Measurements from ENCODE around the gene HFE.

DNA sequence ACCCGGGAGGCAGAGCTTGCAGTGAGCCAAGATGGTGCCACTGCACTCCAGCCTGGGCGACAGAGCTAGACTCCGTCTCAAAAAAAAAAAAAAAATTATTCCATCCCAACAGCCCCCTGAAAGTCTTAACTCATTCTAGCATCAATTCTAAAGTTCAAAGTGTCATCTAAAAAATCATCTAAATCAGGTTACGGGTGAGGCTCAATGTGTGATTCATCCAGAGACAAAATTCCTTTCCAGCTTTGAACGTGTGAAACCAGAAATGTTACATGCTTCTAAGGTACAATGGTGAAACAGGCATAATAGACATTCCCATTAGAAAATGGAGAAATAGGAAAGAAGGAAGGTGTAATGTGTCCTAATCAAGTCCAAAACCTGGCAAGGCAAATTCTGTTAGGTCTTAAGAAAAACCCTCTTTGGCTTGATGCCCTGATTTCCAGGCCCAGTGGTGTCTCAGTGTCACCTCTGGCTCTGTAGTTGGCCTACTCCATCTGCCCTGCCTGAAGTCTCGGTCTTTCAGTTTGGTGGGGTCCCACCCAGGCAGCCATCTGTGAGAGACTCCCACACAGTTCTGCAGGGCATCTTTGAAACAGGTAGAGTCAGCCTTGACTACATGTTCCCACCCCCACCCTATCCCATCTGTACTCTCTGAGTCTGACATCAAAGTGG, 43.5 kb downstream of the HFE start:
- TF ChIP-seq, protein P1, sequence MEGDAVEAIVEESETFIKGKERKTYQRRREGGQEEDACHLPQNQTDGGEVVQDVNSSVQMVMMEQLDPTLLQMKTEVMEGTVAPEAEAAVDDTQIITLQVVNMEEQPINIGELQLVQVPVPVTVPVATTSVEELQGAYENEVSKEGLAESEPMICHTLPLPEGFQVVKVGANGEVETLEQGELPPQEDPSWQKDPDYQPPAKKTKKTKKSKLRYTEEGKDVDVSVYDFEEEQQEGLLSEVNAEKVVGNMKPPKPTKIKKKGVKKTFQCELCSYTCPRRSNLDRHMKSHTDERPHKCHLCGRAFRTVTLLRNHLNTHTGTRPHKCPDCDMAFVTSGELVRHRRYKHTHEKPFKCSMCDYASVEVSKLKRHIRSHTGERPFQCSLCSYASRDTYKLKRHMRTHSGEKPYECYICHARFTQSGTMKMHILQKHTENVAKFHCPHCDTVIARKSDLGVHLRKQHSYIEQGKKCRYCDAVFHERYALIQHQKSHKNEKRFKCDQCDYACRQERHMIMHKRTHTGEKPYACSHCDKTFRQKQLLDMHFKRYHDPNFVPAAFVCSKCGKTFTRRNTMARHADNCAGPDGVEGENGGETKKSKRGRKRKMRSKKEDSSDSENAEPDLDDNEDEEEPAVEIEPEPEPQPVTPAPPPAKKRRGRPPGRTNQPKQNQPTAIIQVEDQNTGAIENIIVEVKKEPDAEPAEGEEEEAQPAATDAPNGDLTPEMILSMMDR (conservative IDR thresholded peaks at IDR 0.05; ENCODE audit: low read depth, low read length), result no peak
- TF ChIP-seq EZH2 (IDR thresholded peaks at IDR 0.05; ENCODE audit: borderline replicate concordance, low read depth, low read length, poor library complexity, severe bottlenecking), result no peak

Data from A673 (cell line).